Fibroblast of lung (primary cell): ENCODE data around the gene ZNF423. TPM values are rescaled to one million over a fixed set of nuclear protein-coding genes. Genes with fewer than 3 reads are reported as not detected.

Experiments used
- DNase-seq, 2 donors: peaks; one replicate each; pipeline versions ENCODE4 v3.0.0 to v3.0.0-alpha.2; 2010; ENCODE audit warnings: low read depth in 2 of 2
- H2AFZ ChIP-seq: 2 replicates; pipeline ENCODE4 v1.5.1; 2012; ENCODE audit warnings: low read length, control low read depth, inconsistent platforms
- H3K27ac ChIP-seq: 2 replicates; pipeline ENCODE4 v1.5.1; 2011; ENCODE audit warnings: low read length, control low read depth; ENCODE audit not compliant: insufficient read depth
- H3K27me3 ChIP-seq: 2 replicates; pipeline ENCODE4 v1.5.1; 2011; ENCODE audit warnings: mild to moderate bottlenecking, low read length; ENCODE audit not compliant: control insufficient read depth, insufficient read depth
- H3K36me3 ChIP-seq: 2 replicates; pipeline ENCODE4 v1.5.1; 2011; ENCODE audit warnings: low read length; ENCODE audit not compliant: control insufficient read depth, insufficient read depth
- H3K4me1 ChIP-seq: 2 replicates; pipeline ENCODE4 v1.5.1; 2011; ENCODE audit warnings: low read length; ENCODE audit not compliant: control insufficient read depth, insufficient read depth; ENCODE audit errors: extremely low read depth
- H3K4me2 ChIP-seq: 2 replicates; pipeline ENCODE4 v1.5.1; 2011; ENCODE audit warnings: low read length, control low read depth; ENCODE audit not compliant: insufficient read depth; ENCODE audit errors: extremely low read depth
- H3K4me3 ChIP-seq, 4 experiments: fragments of 200-600 bp in 1 of 4; sonication (generic) in 1 of 4; replicated peaks in 1 of 4; 2 replicates each; pipeline ENCODE4 v1.5.1; 2011 to 2016; ENCODE audit warnings: low read length in 4 of 4, low read depth in 3 of 4, mild to moderate bottlenecking in 3 of 4, control low read depth in 2 of 4, inconsistent platforms in 1 of 4, mixed read lengths in 1 of 4; ENCODE audit not compliant: insufficient read depth in 1 of 4; ENCODE audit errors: control extremely low read depth in 1 of 4
- H3K79me2 ChIP-seq: 2 replicates; pipeline ENCODE4 v1.5.1; 2012; ENCODE audit warnings: mild to moderate bottlenecking, low read length, inconsistent platforms; ENCODE audit not compliant: control insufficient read depth, insufficient read depth
- H3K9ac ChIP-seq: 2 replicates; pipeline ENCODE4 v1.5.1; 2011; ENCODE audit warnings: mild to moderate bottlenecking, low read length, control low read depth; ENCODE audit not compliant: insufficient read depth
- H3K9me3 ChIP-seq: 2 replicates; pipeline ENCODE4 v1.5.1; 2012; ENCODE audit warnings: low read depth, low read length; ENCODE audit not compliant: control insufficient read depth, insufficient read depth
- H4K20me1 ChIP-seq: 2 replicates; pipeline ENCODE4 v1.5.1; 2011; ENCODE audit warnings: low read length; ENCODE audit not compliant: control insufficient read depth, insufficient read depth; ENCODE audit errors: extremely low read depth
- EZH2 ChIP-seq: IDR thresholded peaks from 2 replicates; pipeline ENCODE4 v1.5.1; 2012; ENCODE audit warnings: low read length, control low read depth, mild to moderate bottlenecking; ENCODE audit errors: missing control alignments
- polyA plus RNA-seq, 2 donors: library from polyadenylated mRNA; depleted of rRNA in 1 of 2; stranded (reverse) in 1 of 2; unstranded in 1 of 2; fragments of >200 nt; gene quantifications; 2 replicates each; pipeline ENCODE4 v1.2.1, GENCODE V29; 2011 to 2012; ENCODE audit warnings: missing spikeins in 1 of 2
- total RNA-seq: library from RNA; depleted of rRNA; stranded (reverse); fragments of >200 nt; gene quantifications from 2 replicates; pipeline ENCODE4 v1.2.1, GENCODE V29; 2014
- TF ChIP-seq, protein P1 (sequence below), 2 donors: IDR thresholded peaks in 1 of 2; conservative IDR thresholded peaks in 1 of 2; 1 replicate in 1 of 2; 2 replicates in 1 of 2; pipeline ENCODE4 v1.5.1; 2011 to 2012; ENCODE audit warnings: low read length in 2 of 2, control low read depth in 1 of 2, inconsistent platforms in 1 of 2, low read depth in 1 of 2, mild to moderate bottlenecking in 1 of 2

Gene ZNF423
- total and polyA plus RNA-seq, 2 donors (not counting 1 experiment from before 2014, with no cell fraction given) = 0.07 to 0.17 TPM

DNA sequence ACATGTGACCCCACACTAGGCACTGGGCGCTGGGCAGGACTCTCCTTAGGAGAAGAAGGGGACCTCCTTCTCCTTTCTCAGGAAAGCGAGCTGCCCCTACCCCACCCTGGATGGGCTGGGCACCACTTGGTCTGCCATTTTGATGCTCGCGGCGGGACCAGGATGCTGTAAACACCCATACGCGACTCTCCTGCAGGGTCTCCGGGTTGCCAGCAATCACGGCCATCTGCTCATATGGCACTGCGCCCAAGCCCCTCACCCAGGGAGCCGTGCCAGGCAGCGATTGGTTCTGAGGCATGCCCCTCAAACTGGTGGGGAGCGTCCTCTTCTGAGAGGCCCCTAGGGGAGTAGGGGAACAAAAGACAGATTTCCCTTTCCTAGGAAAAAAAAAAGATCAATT, 383.3 kb downstream of the ZNF423 start:
- TF ChIP-seq, protein P1, sequence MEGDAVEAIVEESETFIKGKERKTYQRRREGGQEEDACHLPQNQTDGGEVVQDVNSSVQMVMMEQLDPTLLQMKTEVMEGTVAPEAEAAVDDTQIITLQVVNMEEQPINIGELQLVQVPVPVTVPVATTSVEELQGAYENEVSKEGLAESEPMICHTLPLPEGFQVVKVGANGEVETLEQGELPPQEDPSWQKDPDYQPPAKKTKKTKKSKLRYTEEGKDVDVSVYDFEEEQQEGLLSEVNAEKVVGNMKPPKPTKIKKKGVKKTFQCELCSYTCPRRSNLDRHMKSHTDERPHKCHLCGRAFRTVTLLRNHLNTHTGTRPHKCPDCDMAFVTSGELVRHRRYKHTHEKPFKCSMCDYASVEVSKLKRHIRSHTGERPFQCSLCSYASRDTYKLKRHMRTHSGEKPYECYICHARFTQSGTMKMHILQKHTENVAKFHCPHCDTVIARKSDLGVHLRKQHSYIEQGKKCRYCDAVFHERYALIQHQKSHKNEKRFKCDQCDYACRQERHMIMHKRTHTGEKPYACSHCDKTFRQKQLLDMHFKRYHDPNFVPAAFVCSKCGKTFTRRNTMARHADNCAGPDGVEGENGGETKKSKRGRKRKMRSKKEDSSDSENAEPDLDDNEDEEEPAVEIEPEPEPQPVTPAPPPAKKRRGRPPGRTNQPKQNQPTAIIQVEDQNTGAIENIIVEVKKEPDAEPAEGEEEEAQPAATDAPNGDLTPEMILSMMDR (conservative IDR thresholded peaks at IDR 0.05 in 1 of 2, IDR thresholded peaks at IDR 0.05 in 1 of 2; ENCODE audit: low read depth in 1 of 2, low read length in 2 of 2) = no peak
- no peak for TF ChIP-seq EZH2
- Histone ChIP-seq H3K79me2 (no peaks in the 10 kb centered on the region), H3K9me3 (no peaks in the 10 kb centered on the region), H4K20me1 (no peaks in the 10 kb centered on the region), H3K4me1 (no peaks in the 10 kb centered on the region), H3K4me2 (no peak overlapping the region), H3K27me3 (no peaks in the 10 kb centered on the region), H3K36me3 (no peaks in the 10 kb centered on the region), H3K4me3 (no peak overlapping the region), H3K27ac (no peak overlapping the region), H2AFZ (no peak overlapping the region), H3K9ac (no peak overlapping the region)
- no peak for DNase-seq

DNA sequence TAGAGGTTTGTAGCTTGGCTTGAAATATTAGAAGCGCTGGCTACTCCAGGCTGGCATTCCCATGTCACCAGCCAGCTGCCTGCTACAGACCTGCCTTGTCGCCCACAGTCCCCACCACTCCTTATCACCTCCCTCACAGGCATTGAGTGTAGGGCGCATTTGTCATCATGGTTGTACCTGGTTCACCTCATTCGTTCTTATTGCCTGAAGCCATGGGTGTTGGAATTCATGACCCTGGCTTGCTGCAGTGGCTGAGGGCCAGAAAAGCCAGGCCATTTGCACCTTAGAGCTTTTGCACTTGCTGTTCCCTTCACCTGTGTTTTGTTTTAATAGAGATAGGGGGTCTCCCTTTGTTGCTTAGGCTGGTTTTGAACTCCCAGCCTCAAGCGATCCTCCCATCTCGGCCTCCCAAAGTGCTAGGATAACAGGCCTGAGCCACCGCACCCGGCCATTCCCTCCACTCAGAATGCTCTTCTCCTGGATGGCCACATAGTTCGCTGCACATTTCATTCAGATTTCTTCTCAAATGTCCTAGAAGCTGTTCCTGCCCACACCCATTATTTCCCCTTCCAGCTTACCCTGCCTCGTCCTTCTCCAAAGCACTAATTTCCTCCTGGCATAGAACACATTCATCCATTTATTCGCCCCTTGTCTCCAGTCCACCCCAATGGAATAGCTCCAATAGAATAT, 384.7 kb downstream of the ZNF423 start:
- H4K20me1 ChIP-seq = no peaks in the 10 kb centered on the region
- H3K4me2 ChIP-seq = no peak overlapping the region
- no peak for DNase-seq
- no peaks in the 10 kb centered on the region for H3K4me1 ChIP-seq
- H3K36me3 ChIP-seq = no peaks in the 10 kb centered on the region
- H2AFZ ChIP-seq = no peak overlapping the region
- TF ChIP-seq EZH2 = no peak
- TF ChIP-seq, protein P1 (conservative IDR thresholded peaks at IDR 0.05 in 1 of 2, IDR thresholded peaks at IDR 0.05 in 1 of 2; ENCODE audit: low read depth in 1 of 2, low read length in 2 of 2) = no peak
- no peaks in the 10 kb centered on the region for H3K9me3 ChIP-seq
- H3K27ac ChIP-seq = no peak overlapping the region
- H3K27me3 ChIP-seq = no peaks in the 10 kb centered on the region
- no peak overlapping the region for H3K9ac ChIP-seq
- no peak overlapping the region for H3K4me3 ChIP-seq
- H3K79me2 ChIP-seq = no peaks in the 10 kb centered on the region

DNA sequence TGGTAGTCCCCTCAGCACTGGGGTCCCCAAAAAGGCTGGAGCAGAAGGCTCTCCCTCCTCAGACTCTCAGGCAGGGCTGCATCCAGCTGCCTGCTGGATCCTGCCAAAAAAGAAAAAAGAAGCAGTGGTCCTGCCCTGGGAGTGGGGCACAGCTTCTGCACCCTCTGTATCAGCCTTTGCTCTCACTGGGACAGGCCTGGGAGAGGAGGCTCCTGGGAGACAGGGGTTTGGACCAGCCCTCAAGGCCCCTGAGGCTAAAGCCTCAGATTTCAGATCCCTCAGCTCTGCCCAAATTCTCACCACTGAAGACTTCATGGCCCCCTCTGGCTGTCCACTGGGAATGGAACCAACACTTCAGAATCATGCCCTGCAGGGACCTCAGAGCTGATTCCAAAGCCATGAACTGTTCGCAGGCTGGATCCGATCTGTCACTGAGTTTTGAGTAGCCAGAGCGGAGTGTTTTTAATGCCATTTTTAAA, 385.4 kb downstream of the ZNF423 start:
- Histone ChIP-seq H3K9me3 (no peaks in the 10 kb centered on the region), H3K4me1 (no peaks in the 10 kb centered on the region), H3K36me3 (no peaks in the 10 kb centered on the region), H3K27me3 (no peaks in the 10 kb centered on the region), H2AFZ (no peak overlapping the region), H4K20me1 (no peaks in the 10 kb centered on the region), H3K4me3 (no peak overlapping the region), H3K4me2 (no peak overlapping the region), H3K9ac (no peak overlapping the region), H3K27ac (no peak overlapping the region), H3K79me2 (no peaks in the 10 kb centered on the region)
- TF ChIP-seq EZH2 = no peak
- TF ChIP-seq, protein P1 (conservative IDR thresholded peaks at IDR 0.05 in 1 of 2, IDR thresholded peaks at IDR 0.05 in 1 of 2; ENCODE audit: low read depth in 1 of 2, low read length in 2 of 2) = no peak
- DNase-seq = no peak
